Breast epithelium (tissue), 3 donors: ENCODE data around the gene AHI1.

Source experiments
- CTCF ChIP-seq, 3 donors: fragments of 450-650 bp; IDR thresholded peaks; one replicate each; pipeline ENCODE4 v1.5.1; 2016 to 2017; ENCODE audit warnings: antibody characterized with exemption in 3 of 3, mild to moderate bottlenecking in 3 of 3, moderate library complexity in 3 of 3
- POLR2A ChIP-seq: fragments of 450-650 bp; IDR thresholded peaks from one replicate; pipeline ENCODE4 v1.6.1; 2016; ENCODE audit warnings: antibody characterized with exemption, mild to moderate bottlenecking, moderate library complexity

GRCh38 chr6:135319819-135320218 lies 177.7 kb downstream of the AHI1 start:
- TF ChIP-seq CTCF (IDR thresholded peaks at IDR 0.05) (no peak), POLR2A (no peak)
